Transverse colon (tissue), 4 donors: ENCODE data around the gene HPCAL1.

Source experiments
- POLR2A ChIP-seq: fragments of 450-650 bp; IDR thresholded peaks from one replicate; pipeline ENCODE4 v1.6.1; 2016; ENCODE audit warnings: antibody characterized with exemption, mild to moderate bottlenecking, moderate library complexity
- POLR2AphosphoS5 ChIP-seq, 3 donors: sonication (generic); formaldehyde crosslinking; IDR thresholded peaks; one replicate each; pipeline ENCODE4 v1.6.1; 2016; ENCODE audit warnings: antibody characterized with exemption in 3 of 3
- TF ChIP-seq, protein P1 (sequence below), 5 experiments: fragments of 200-600 bp in 3 of 5; fragments of 450-650 bp in 2 of 5; sonication (generic) in 3 of 5; IDR thresholded peaks; 1 replicate in 2 of 5; 2 replicates in 3 of 5; pipeline ENCODE4 v1.5.1; 2016 to 2017; ENCODE audit warnings: antibody characterized with exemption in 5 of 5, inconsistent platforms in 3 of 5, mild to moderate bottlenecking in 2 of 5, moderate library complexity in 1 of 5

DNA sequence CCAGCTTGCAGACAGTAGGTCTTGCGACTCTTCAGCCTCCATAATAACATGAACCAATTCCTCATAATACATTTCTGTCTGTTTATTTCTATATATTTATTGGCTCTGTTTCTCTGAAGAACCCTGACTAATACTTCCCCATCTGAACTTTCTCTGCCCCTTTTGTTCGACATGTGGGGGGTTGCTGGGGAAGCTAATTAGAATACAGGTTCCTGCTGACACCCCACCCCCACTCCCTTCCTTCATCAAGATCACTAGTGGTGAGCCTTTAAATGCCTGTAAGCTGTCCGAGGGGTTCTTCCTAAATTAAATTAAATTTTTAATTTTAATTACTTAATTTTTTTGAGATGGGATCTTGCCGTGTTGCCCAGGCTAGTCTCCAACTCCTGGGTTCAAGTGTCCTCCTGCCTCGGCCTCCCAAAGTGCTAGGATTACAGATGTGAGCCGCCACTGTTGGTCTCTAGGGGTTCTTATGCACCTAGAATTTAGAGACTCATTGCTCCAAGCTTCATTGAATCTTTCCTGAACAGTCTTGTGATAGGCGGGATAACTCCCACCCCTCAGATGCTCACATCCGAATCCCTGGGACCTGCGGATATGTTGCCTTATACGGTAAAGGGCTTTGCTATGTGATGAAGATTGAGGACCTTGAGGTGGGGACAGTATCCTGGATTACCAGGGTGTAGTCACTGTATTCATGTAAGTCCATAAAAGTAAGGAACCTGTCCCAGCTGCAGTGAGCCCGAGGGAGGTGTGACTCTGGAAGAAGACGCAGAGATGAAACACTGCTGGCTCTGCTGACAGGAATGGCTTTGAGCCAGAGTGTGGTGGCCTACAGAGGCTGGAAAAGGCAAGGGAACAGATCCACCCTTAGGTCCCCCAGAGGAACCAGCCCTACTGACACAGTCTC lies 26.2 kb downstream of the HPCAL1 start:
- TF ChIP-seq, protein P1, sequence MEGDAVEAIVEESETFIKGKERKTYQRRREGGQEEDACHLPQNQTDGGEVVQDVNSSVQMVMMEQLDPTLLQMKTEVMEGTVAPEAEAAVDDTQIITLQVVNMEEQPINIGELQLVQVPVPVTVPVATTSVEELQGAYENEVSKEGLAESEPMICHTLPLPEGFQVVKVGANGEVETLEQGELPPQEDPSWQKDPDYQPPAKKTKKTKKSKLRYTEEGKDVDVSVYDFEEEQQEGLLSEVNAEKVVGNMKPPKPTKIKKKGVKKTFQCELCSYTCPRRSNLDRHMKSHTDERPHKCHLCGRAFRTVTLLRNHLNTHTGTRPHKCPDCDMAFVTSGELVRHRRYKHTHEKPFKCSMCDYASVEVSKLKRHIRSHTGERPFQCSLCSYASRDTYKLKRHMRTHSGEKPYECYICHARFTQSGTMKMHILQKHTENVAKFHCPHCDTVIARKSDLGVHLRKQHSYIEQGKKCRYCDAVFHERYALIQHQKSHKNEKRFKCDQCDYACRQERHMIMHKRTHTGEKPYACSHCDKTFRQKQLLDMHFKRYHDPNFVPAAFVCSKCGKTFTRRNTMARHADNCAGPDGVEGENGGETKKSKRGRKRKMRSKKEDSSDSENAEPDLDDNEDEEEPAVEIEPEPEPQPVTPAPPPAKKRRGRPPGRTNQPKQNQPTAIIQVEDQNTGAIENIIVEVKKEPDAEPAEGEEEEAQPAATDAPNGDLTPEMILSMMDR (IDR thresholded peaks at IDR 0.05): no peak
- TF ChIP-seq POLR2AphosphoS5 (IDR thresholded peaks at IDR 0.05) (no peak), POLR2A (no peak)
